ENCODE measurements around the gene IL19.
"Not testable (repeated sequence)": the region's sequence is repeated elsewhere in the genome, so short reads cannot be mapped to it uniquely, and the experiment has no call there.

Gene IL19

GRCh38 chr1:206761159-206761768, 9.3 kb upstream of the IL19 start (continued):
- TF ChIP-seq ZNF37A (tag by site-specific recombination; IDR thresholded peaks at IDR 0.05), result no peak

- H3K4me1 ChIP-seq (ENCODE audit: control insufficient read depth, insufficient read depth, low read length); H3K4me3 ChIP-seq (ENCODE audit: low read depth, low read length); H3K36me3 ChIP-seq (ENCODE audit: control insufficient read depth in 2 of 2, insufficient read depth in 1 of 2, low read length in 2 of 2); POLR2A ChIA-PET; H3K9me3 ChIP-seq (ENCODE audit: control insufficient read depth, insufficient read depth, low read depth, low read length); H3K27ac ChIP-seq (ENCODE audit: extremely low read depth, low read depth, low read length): not testable (repeated sequence)
- TF ChIP-seq ZNF366 (tag by site-specific recombination; conservative IDR thresholded peaks at IDR 0.05), result peak; percentile 82
- peak; percentile 95 for TF ChIP-seq PRDM1 (tag by site-specific recombination; IDR thresholded peaks at IDR 0.05)
- CTCF ChIA-PET, result interaction anchor here (2.7 kb wide), 1 partner anchor 36 kb away, joined by 10 read pairs; no protein-coding TSS in a partner anchor
These were observed 7.7 kb upstream of the IL19 start for GRCh38 chr1:206762741-206763364.

DNA sequence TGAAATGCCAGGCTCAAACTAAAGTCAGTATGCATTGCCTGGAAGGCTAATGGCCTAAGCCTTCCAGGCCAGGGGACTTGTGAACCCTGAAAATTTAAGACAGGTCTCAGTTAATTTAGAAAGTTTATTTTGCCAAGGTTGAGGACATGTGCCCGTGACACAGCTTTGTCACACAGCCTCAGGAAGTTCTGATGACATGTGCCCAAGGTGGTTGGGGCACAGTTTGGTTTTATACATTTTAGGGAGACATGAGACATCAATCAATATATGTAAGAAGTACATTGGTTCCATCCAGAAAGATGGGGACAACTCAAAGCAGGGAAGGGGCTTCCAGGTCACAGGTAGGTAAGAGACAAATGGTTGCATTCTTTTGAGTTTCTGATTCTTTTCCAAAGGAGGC, 4.8 kb upstream of the IL19 start:
- H3K9me3 ChIP-seq (ENCODE audit: control insufficient read depth, insufficient read depth, low read depth, low read length); H3K27ac ChIP-seq (ENCODE audit: extremely low read depth, low read depth, low read length); H3K36me3 ChIP-seq (ENCODE audit: control insufficient read depth in 2 of 2, insufficient read depth in 1 of 2, low read length in 2 of 2); H3K4me3 ChIP-seq (ENCODE audit: low read depth, low read length); H3K4me1 ChIP-seq (ENCODE audit: control insufficient read depth, insufficient read depth, low read length); POLR2A ChIA-PET: not testable (repeated sequence)
- CTCF ChIA-PET, result interaction anchor here (0.8 to 1.0 kb wide), 2 partner anchors 101 to 146 kb away, joined by 4 to 8 read pairs; no protein-coding TSS in a partner anchor

- POLR2A ChIA-PET, result no interaction called here
- no peak overlapping the region for H3K4me3 ChIP-seq (ENCODE audit: low read depth, low read length)
- H3K4me1 ChIP-seq (ENCODE audit: control insufficient read depth, insufficient read depth, low read length), result no peaks in the 10 kb centered on the region
- no peak for TF ChIP-seq KLF9 (tag by site-specific recombination; IDR thresholded peaks at IDR 0.05; ENCODE audit: low read depth)
- TF ChIP-seq, protein P1, sequence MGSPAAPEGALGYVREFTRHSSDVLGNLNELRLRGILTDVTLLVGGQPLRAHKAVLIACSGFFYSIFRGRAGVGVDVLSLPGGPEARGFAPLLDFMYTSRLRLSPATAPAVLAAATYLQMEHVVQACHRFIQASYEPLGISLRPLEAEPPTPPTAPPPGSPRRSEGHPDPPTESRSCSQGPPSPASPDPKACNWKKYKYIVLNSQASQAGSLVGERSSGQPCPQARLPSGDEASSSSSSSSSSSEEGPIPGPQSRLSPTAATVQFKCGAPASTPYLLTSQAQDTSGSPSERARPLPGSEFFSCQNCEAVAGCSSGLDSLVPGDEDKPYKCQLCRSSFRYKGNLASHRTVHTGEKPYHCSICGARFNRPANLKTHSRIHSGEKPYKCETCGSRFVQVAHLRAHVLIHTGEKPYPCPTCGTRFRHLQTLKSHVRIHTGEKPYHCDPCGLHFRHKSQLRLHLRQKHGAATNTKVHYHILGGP (tag by site-specific recombination; IDR thresholded peaks at IDR 0.05), result no peak
- TF ChIP-seq SCRT1 (tag by site-specific recombination; IDR thresholded peaks at IDR 0.05; ENCODE audit: borderline replicate concordance), result no peak
- TF ChIP-seq ZNF2 (tag by site-specific recombination; IDR thresholded peaks at IDR 0.05), result no peak
- H3K9me3 ChIP-seq (ENCODE audit: control insufficient read depth, insufficient read depth, low read depth, low read length), result no peaks in the 10 kb centered on the region
- CTCF ChIA-PET, result interaction anchor here (0.8 to 1.5 kb wide), 2 partner anchors 102 to 145 kb away, joined by 4 read pairs; no protein-coding TSS in a partner anchor
- no peaks in the 10 kb centered on the region for H3K36me3 ChIP-seq (ENCODE audit: control insufficient read depth in 2 of 2, insufficient read depth in 1 of 2, low read length in 2 of 2)
- H3K27ac ChIP-seq (ENCODE audit: extremely low read depth, low read depth, low read length), result no peak overlapping the region
These were observed 4.2 kb upstream of the IL19 start for GRCh38 chr1:206766251-206766856.

DNA sequence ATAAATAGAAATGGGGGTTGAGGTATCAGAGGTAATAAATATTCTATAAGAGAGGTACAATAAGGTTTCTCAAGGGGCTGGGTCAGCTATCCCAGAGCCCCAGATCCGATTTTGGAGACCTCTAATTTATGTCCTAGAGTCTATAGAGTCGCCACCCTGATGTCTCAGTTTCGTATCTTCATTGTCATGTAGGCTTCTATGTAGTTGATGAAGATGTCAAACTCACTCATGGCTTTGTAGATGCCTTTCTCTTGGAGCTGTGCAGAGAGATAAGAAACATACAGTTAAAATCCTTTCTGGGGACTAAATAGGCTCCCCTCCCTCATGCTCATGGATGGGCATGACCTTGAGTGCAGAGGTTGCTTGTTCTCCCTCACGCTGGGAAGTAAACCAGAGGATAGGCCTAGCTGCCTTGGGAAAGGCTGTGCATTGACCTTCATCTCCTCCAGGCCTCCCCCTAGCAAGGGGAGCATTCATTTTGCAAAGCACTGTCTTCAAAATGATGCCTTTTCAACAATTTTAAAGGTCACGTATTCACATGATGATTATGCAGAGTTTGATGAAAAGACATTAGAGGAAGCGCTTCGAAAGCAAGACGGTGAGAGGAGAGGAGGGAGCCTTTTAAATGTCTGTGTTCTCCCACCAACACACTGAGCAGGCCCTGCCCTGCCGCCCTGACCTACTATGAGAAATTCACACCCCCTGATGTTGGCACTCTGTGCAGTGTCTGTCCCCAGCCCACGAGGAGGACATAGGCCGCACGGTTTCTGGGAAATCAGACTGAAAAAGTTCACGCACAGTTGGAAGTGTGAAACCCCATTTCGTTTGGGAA, 1.9 kb upstream of the IL19 start:
- POLR2A ChIA-PET, result no interaction called here
- Histone ChIP-seq H3K4me1 (ENCODE audit: control insufficient read depth, insufficient read depth, low read length) (no peaks in the 10 kb centered on the region), H3K27ac (ENCODE audit: extremely low read depth, low read depth, low read length) (no peak overlapping the region), H3K4me3 (ENCODE audit: low read depth, low read length) (no peak overlapping the region), H3K36me3 (ENCODE audit: control insufficient read depth in 2 of 2, insufficient read depth in 1 of 2, low read length in 2 of 2) (no peaks in the 10 kb centered on the region), H3K9me3 (ENCODE audit: control insufficient read depth, insufficient read depth, low read depth, low read length) (no peaks in the 10 kb centered on the region)
- CTCF ChIA-PET, result interaction anchor here (0.6 to 1.9 kb wide), 4 partner anchors 21 to 143 kb away, joined by 3 to 6 read pairs (median 4); no protein-coding TSS in a partner anchor
- TF ChIP-seq, protein P2, sequence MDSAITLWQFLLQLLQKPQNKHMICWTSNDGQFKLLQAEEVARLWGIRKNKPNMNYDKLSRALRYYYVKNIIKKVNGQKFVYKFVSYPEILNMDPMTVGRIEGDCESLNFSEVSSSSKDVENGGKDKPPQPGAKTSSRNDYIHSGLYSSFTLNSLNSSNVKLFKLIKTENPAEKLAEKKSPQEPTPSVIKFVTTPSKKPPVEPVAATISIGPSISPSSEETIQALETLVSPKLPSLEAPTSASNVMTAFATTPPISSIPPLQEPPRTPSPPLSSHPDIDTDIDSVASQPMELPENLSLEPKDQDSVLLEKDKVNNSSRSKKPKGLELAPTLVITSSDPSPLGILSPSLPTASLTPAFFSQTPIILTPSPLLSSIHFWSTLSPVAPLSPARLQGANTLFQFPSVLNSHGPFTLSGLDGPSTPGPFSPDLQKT (IDR thresholded peaks at IDR 0.05; ENCODE audit: borderline replicate concordance, low read depth, low read length), result no peak
